HCT116 (cell line): Measurements from ENCODE around the gene CAMK2N2. TPM values are rescaled to one million over a fixed set of nuclear protein-coding genes. Genes with fewer than 3 reads are reported as not detected.

ENCODE experiments used
- ATAC-seq: fragments of 200-7000 bp; cut with Tn5 transposase; 2 replicates; pipeline ENCODE4 v1.9.1; 2020; ENCODE audit warnings: mild to moderate bottlenecking, moderate library complexity
- BruUV-seq: library from RNA; stranded (reverse); fragments of 400-500 nt; replicated peaks from 2 replicates; lab custom pipeline; 2021; lab: Mats Ljungman, UMichigan
- CTCF ChIA-PET: fragments of 300-600 bp; sonication (Branson Sonifier 250); formaldehyde crosslinking; loops from one replicate; lab custom pipeline; 2021; ENCODE audit warnings: antibody characterized with exemption; lab: Charles Lee
- POLR2A ChIA-PET: fragments of 300-600, 350-600 bp; sonication (Branson Sonifier 250); formaldehyde crosslinking; loops from one replicate; lab custom pipeline; 2021; ENCODE audit warnings: antibody characterized with exemption; lab: Charles Lee
- RAD21 ChIA-PET, 2 experiments: fragments of 300-600 bp; sonication (Branson Sonifier 250); formaldehyde crosslinking; loops; one replicate each; lab custom pipeline; 2023; ENCODE audit warnings: low total read pairs in 2 of 2; ENCODE audit not compliant: uncharacterized antibody in 2 of 2, unreplicated experiment in 2 of 2, low non-redundant PET in 1 of 2; lab: Charles Lee
- DNase-seq: peaks from one replicate; pipeline ENCODE4 v3.0.0-alpha.2; 2010; ENCODE audit warnings: low read depth, low spot score
- H2AFZ ChIP-seq: fragments of 200-600 bp; shearing (Covaris generic), sonication (generic); 2 replicates; pipeline ENCODE4 v1.6.1; 2017; ENCODE audit warnings: low read depth, mixed run types, mixed read lengths, antibody characterized with exemption, low read length; ENCODE audit not compliant: poor library complexity, severe bottlenecking
- H3K27ac ChIP-seq: 2 replicates; pipeline ENCODE4 v1.5.1; 2012; ENCODE audit warnings: low read depth, low read length
- H3K27me3 ChIP-seq: fragments of 200-600 bp; sonication (generic); 2 replicates; pipeline ENCODE4 v1.6.1; 2016; ENCODE audit warnings: mixed run types, low read length, mixed read lengths; ENCODE audit not compliant: insufficient read depth
- H3K36me3 ChIP-seq, 2 experiments: fragments of 200-500 bp in 1 of 2; fragments of 200-600 bp in 1 of 2; sonication (Bioruptor generic) in 1 of 2; sonication (generic) in 1 of 2; 2 replicates each; pipeline versions ENCODE4 v1.5.1 to v1.6.1; 2014 to 2016; ENCODE audit warnings: low read length in 2 of 2, inconsistent platforms in 1 of 2, mixed read lengths in 1 of 2, mixed run types in 1 of 2; ENCODE audit not compliant: insufficient read depth in 2 of 2, control insufficient read depth in 1 of 2
- H3K4me1 ChIP-seq, 2 experiments: fragments of 200-600 bp in 1 of 2; sonication (generic) in 1 of 2; 2 replicates each; pipeline versions ENCODE4 v1.5.1 to v1.6.1; 2012 to 2017; ENCODE audit warnings: low read length in 2 of 2, inconsistent platforms in 1 of 2, mild to moderate bottlenecking in 1 of 2, mixed read lengths in 1 of 2, mixed run types in 1 of 2, moderate library complexity in 1 of 2; ENCODE audit not compliant: insufficient read depth in 2 of 2, control insufficient read depth in 1 of 2
- H3K4me2 ChIP-seq: fragments of 200-600 bp; sonication (generic); 2 replicates; pipeline ENCODE4 v1.6.1; 2017; ENCODE audit warnings: mixed run types, low read length, mixed read lengths
- H3K4me3 ChIP-seq, 2 experiments: fragments of 200-600 bp in 1 of 2; sonication (generic) in 1 of 2; replicated peaks in 1 of 2; 2 replicates each; pipeline ENCODE4 v1.5.1; 2011 to 2016; ENCODE audit warnings: low read length in 2 of 2, control low read depth in 1 of 2, low read depth in 1 of 2, mild to moderate bottlenecking in 1 of 2, mixed read lengths in 1 of 2, mixed run types in 1 of 2
- H3K79me2 ChIP-seq: fragments of 200-600 bp; sonication (generic); 2 replicates; pipeline ENCODE4 v1.6.1; 2017; ENCODE audit warnings: mild to moderate bottlenecking, mixed run types, low read length, moderate library complexity, mixed read lengths; ENCODE audit not compliant: insufficient read depth
- H3K9ac ChIP-seq: fragments of 200-600 bp; sonication (generic); 2 replicates; pipeline ENCODE4 v1.6.1; 2016; ENCODE audit warnings: low read length, mixed read lengths
- H3K9me2 ChIP-seq: fragments of 200-600 bp; sonication (generic), shearing (Covaris generic); 2 replicates; pipeline ENCODE4 v1.6.1; 2017; ENCODE audit warnings: mixed run types, mild to moderate bottlenecking, moderate library complexity; ENCODE audit not compliant: insufficient read depth
- H3K9me3 ChIP-seq, 2 experiments: fragments of 200-500 bp in 1 of 2; fragments of 200-600 bp in 1 of 2; sonication (Bioruptor generic) in 1 of 2; sonication (generic) in 1 of 2; 2 replicates each; pipeline ENCODE4 v1.6.1; 2014 to 2017; ENCODE audit warnings: low read length in 2 of 2, mixed read lengths in 2 of 2, inconsistent platforms in 1 of 2, low read depth in 1 of 2, mild to moderate bottlenecking in 1 of 2, mixed run types in 1 of 2, moderate library complexity in 1 of 2; ENCODE audit not compliant: control insufficient read depth in 1 of 2, insufficient read depth in 1 of 2
- H4K20me1 ChIP-seq: fragments of 200-600 bp; sonication (generic), shearing (Covaris generic); 2 replicates; pipeline ENCODE4 v1.6.1; 2017; ENCODE audit warnings: mixed run types, mild to moderate bottlenecking, moderate library complexity; ENCODE audit not compliant: insufficient read depth
- ATF3 ChIP-seq: IDR thresholded peaks from 2 replicates; pipeline ENCODE4 v1.6.1; 2012
- CBX3 ChIP-seq: IDR thresholded peaks from 2 replicates; pipeline ENCODE4 v1.6.1; 2012; ENCODE audit warnings: low read depth
- CEBPB ChIP-seq: IDR thresholded peaks from 2 replicates; pipeline ENCODE4 v1.6.1; 2012; ENCODE audit warnings: low read depth
- ELF1 ChIP-seq: IDR thresholded peaks from 2 replicates; pipeline ENCODE4 v1.6.1; 2012; ENCODE audit warnings: low read depth, borderline replicate concordance
- EZH2 ChIP-seq: fragments of 200-600 bp; sonication (generic); IDR thresholded peaks from 2 replicates; pipeline ENCODE4 v1.6.1; 2017; ENCODE audit warnings: antibody characterized with exemption, mixed run types
- FOSL1 ChIP-seq: IDR thresholded peaks from 2 replicates; pipeline ENCODE4 v1.6.1; 2012; ENCODE audit warnings: low read depth
- JUND ChIP-seq: IDR thresholded peaks from 2 replicates; pipeline ENCODE4 v1.6.1; 2012
- POLR2A ChIP-seq: IDR thresholded peaks from 2 replicates; pipeline ENCODE4 v1.7.0; 2011; ENCODE audit warnings: borderline replicate concordance; ENCODE audit not compliant: insufficient read depth, insufficient read length; ENCODE audit errors: extremely low read depth
- POLR2AphosphoS5 ChIP-seq: IDR thresholded peaks from 2 replicates; pipeline ENCODE4 v1.6.1; 2011; ENCODE audit warnings: mild to moderate bottlenecking, low read depth, low read length, moderate library complexity
- RAD21 ChIP-seq: IDR thresholded peaks from 2 replicates; pipeline ENCODE4 v1.6.1; 2012; ENCODE audit warnings: low read depth, mild to moderate bottlenecking
- SIN3A ChIP-seq: IDR thresholded peaks from 2 replicates; pipeline ENCODE4 v1.6.1; 2012; ENCODE audit warnings: low read depth
- SP1 ChIP-seq: IDR thresholded peaks from 2 replicates; pipeline ENCODE4 v1.6.1; 2012; ENCODE audit warnings: low read depth
- YY1 ChIP-seq: IDR thresholded peaks from 2 replicates; pipeline ENCODE4 v1.6.1; 2011; ENCODE audit warnings: low read length, low read depth, moderate library complexity, mild to moderate bottlenecking; ENCODE audit not compliant: insufficient replicate concordance; ENCODE audit errors: extremely low read depth
- ZFX ChIP-seq: fragments of 450-650 bp; IDR thresholded peaks from 2 replicates; pipeline ENCODE4 v1.6.1; 2017
- ZNF274 ChIP-seq: fragments of 200-500 bp; sonication (Bioruptor generic); IDR thresholded peaks from 2 replicates; pipeline ENCODE4 v1.6.1; 2014; ENCODE audit warnings: mild to moderate bottlenecking, low read depth, low read length, inconsistent platforms
- intact Hi-C: fragments of 100-400 bp; cut with micrococcal nuclease; formaldehyde crosslinking; loops from 2 replicates; pipeline ENCODE4 v1.10.0; 2022
- total RNA-seq: library from RNA; stranded (reverse); gene quantifications from one replicate; pipeline ENCODE4 v1.2.1, GENCODE V29; 2021; ENCODE audit not compliant: unreplicated experiment
- TF ChIP-seq, protein P1 (sequence below), 3 experiments: fragments of 200-600 bp in 1 of 3; sonication (generic) in 1 of 3; IDR thresholded peaks in 2 of 3; conservative IDR thresholded peaks in 1 of 3; 2 replicates each; pipeline ENCODE4 v1.5.1; 2012 to 2017; ENCODE audit warnings: low read depth in 2 of 3, low read length in 2 of 3, antibody characterized with exemption in 1 of 3, borderline replicate concordance in 1 of 3, control low read depth in 1 of 3, mild to moderate bottlenecking in 1 of 3, mixed read lengths in 1 of 3, mixed run types in 1 of 3, moderate library complexity in 1 of 3; ENCODE audit not compliant: insufficient read depth in 1 of 3
- TF ChIP-seq, protein P2 (sequence below): IDR thresholded peaks from 2 replicates; pipeline ENCODE4 v1.6.1; 2012

CAMK2N2 gene
- total RNA-seq, 1 experiment from 2014 or later: 5.1 TPM

- TF ChIP-seq, protein P1, sequence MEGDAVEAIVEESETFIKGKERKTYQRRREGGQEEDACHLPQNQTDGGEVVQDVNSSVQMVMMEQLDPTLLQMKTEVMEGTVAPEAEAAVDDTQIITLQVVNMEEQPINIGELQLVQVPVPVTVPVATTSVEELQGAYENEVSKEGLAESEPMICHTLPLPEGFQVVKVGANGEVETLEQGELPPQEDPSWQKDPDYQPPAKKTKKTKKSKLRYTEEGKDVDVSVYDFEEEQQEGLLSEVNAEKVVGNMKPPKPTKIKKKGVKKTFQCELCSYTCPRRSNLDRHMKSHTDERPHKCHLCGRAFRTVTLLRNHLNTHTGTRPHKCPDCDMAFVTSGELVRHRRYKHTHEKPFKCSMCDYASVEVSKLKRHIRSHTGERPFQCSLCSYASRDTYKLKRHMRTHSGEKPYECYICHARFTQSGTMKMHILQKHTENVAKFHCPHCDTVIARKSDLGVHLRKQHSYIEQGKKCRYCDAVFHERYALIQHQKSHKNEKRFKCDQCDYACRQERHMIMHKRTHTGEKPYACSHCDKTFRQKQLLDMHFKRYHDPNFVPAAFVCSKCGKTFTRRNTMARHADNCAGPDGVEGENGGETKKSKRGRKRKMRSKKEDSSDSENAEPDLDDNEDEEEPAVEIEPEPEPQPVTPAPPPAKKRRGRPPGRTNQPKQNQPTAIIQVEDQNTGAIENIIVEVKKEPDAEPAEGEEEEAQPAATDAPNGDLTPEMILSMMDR (IDR thresholded peaks at IDR 0.05 in 2 of 3, conservative IDR thresholded peaks at IDR 0.05 in 1 of 3; ENCODE audit: borderline replicate concordance in 1 of 3, insufficient read depth in 1 of 3, low read depth in 2 of 3, low read length in 2 of 3): no peak
- TF ChIP-seq CBX3 (no peak), ZNF274 (no peak), JUND (no peak), SIN3A (no peak), ZFX (no peak), ATF3 (no peak), YY1 (no peak), POLR2AphosphoS5 (no peak), EZH2 (no peak)
These were observed 46.6 kb upstream of the CAMK2N2 start (continued) for GRCh38 chr3:184307915-184308314.

DNA sequence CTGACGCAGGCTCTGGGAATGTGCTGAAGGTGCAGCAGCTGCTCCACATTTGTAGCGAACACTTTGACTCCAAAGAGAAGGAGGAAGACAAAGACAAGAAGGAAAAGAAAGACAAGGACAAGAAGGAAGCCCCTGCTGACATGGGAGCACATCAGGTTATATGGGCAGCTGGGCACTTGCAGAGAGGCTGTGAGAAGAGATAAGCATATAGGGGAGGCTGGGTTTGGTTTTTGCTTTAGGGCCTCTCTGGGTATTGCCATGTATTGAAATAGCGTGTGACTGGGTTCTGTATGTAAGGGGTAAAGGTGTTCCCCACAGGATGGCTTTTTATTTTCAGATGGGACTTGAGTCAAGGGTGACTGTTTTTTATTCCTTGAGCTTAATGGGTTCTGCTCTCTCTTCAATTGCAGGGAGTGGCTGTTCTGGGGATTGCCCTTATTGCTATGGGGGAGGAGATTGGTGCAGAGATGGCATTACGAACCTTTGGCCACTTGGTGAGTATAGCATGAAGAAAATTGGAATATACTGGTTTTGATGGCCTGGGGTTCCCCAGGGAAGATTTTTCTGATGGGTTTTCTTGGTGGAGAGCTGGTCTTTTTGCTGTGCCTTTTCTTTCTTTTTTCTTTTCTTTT, 45.1 kb upstream of the CAMK2N2 start:
- Histone ChIP-seq H3K27ac (no peak overlapping the region), H3K36me3 (peaks cover 59 to 66% of the 10 kb centered on the region in 2 experiments), H3K4me2 (no peak overlapping the region), H3K27me3 (no peaks in the 10 kb centered on the region), H3K4me1 (no peaks in the 10 kb centered on the region), H3K9me3 (no peaks in the 10 kb centered on the region), H3K4me3 (no peak overlapping the region), H3K9ac (no peak overlapping the region), H3K79me2 (peaks cover 32% of the 10 kb centered on the region), H2AFZ (no peak overlapping the region), H3K9me2 (no peaks in the 10 kb centered on the region), H4K20me1 (no peaks in the 10 kb centered on the region)
- intact Hi-C loops: no loop called here
- ATAC-seq (no peak), DNase-seq (no peak)
- BruUV-seq: no TSS peak
- POLR2A ChIA-PET: no interaction called here
- CTCF ChIA-PET: interaction anchor here (1.2 kb wide), 1 partner anchor 17 kb away, joined by 3 read pairs; no protein-coding TSS in a partner anchor
- RAD21 ChIA-PET: no interaction called here
- TF ChIP-seq POLR2AphosphoS5 (no peak), POLR2A (no peak), EZH2 (no peak), SP1 (no peak), ZFX (no peak), RAD21 (no peak), SIN3A (no peak), JUND (no peak), CEBPB (no peak), FOSL1 (no peak), ELF1 (no peak), CBX3 (no peak)
- TF ChIP-seq, protein P1 (IDR thresholded peaks at IDR 0.05 in 2 of 3, conservative IDR thresholded peaks at IDR 0.05 in 1 of 3; ENCODE audit: borderline replicate concordance in 1 of 3, insufficient read depth in 1 of 3, low read depth in 2 of 3, low read length in 2 of 3): no peak
- TF ChIP-seq, protein P2, sequence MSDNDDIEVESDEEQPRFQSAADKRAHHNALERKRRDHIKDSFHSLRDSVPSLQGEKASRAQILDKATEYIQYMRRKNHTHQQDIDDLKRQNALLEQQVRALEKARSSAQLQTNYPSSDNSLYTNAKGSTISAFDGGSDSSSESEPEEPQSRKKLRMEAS: no peak
